ENCODE measurements around the gene PSORS1C1. TPM values are rescaled to one million over a fixed set of nuclear protein-coding genes. Genes with fewer than 3 reads are reported as not detected.

Gene PSORS1C1
- total RNA-seq, 2 experiments from 2014 or later, result not detected

DNA sequence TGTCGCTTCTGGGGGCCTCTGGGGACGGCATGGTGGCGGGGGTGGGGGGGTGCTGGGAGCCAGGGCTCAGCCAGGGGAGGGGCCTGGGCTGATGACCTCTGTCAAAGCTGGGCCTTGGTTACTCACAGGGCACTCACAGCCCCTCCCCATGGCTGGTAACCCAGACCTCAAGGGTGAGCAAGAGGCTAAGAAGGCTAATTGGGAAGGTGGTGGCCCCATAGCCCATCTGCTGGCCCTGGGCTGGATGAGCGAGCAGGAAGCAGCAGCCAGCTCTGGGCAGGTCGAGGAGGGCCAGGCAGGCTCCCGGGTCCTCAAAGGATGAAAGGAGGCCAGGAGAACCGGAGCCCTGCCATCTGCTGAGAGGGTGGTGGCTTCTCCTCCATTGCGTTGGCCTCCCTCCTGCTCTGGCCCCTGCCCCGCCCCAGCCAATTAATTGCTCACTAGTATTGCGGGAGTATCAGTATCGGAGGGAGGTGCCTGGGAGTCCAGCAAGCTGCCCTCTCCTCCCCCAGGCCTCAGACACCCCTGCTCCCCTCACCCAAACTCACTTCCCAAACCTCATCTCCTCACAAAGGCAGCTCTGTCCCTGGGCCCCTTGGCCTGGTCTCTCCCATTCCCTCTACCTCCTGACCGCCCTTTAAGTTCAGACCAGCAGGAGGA, 6.7 kb downstream of the PSORS1C1 start:
- no peaks in the 10 kb centered on the region for H3K9me3 Mint-ChIP-seq
- no peak overlapping the region for H3K4me3 Mint-ChIP-seq
- H3K36me3 Mint-ChIP-seq (ENCODE audit: low read depth), result no peaks in the 10 kb centered on the region
- no peaks in the 10 kb centered on the region for H3K4me1 Mint-ChIP-seq
- POLR2A ChIA-PET, result no interaction called here
- no peak for DNase-seq
- no peak overlapping the region for H3K27ac Mint-ChIP-seq
- CTCF ChIA-PET, result interaction anchor here (1.0 kb wide), 1 partner anchor 34 kb away, joined by 3 read pairs; no protein-coding TSS in a partner anchor
- H3K27me3 Mint-ChIP-seq, result peaks cover 15% of the 10 kb centered on the region

DNA sequence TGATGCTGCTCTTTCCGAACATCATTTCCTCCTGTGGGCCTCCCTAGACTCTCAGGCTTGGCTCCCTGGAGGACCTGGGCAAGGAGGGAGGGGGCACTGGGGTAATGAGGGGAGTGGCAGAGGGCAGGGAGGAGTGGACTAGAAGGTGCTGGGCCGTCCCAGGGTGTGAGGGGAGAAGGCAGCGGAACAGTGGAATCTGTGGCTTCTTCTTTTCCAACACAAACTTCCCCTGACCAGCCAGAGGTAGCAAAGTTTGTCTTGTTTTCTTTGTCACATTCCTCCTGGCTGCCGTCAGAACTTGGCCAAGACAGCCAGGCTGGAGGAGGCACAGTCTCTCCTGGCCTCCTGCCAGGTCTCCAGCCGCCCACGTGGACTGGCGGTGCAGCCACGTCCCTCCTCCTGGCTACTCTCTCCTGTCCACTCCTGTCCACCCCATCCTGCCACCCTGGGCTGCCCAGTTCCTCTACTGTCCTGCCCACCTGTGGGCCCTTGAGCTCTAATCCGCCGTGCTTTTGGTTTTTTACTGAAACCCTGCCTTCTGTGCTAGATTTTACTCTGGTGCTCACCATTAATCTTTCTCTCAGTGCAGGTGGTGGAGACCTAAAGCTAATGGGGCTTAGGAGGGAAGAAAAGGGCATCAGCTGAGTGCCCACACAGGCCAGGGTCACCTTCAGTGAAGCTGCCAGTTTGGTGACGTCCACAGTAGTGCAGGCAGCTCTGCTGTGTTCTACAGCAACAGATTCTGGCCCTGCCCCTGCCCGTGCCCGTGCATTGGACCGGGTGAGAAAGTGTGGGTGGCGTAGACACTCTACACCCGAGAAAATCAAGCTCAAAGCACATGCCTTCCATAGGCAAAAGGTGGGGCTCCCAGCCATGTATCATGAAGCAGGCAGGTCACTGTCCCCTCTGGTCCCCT, 8.4 kb downstream of the PSORS1C1 start:
- Mint-ChIP-seq H3K27ac (no peak overlapping the region), H3K4me1 (no peaks in the 10 kb centered on the region), H3K27me3 (peaks cover 15% of the 10 kb centered on the region), H3K9me3 (no peaks in the 10 kb centered on the region), H3K36me3 (ENCODE audit: low read depth) (no peaks in the 10 kb centered on the region), H3K4me3 (no peak overlapping the region)
- ChIA-PET CTCF (no interaction called here), POLR2A (no interaction called here)
- no peak for DNase-seq

- H3K4me3 Mint-ChIP-seq, result no peak overlapping the region
- H3K9me3 Mint-ChIP-seq, result no peaks in the 10 kb centered on the region
- DNase-seq, result no peak
- H3K27me3 Mint-ChIP-seq, result peaks cover 21% of the 10 kb centered on the region
- POLR2A ChIA-PET, result no interaction called here
- no peaks in the 10 kb centered on the region for H3K4me1 Mint-ChIP-seq
- no peaks in the 10 kb centered on the region for H3K36me3 Mint-ChIP-seq (ENCODE audit: low read depth)
- CTCF ChIA-PET, result no interaction called here
- no peak overlapping the region for H3K27ac Mint-ChIP-seq
These were observed 10.6 kb downstream of the PSORS1C1 start for GRCh38 chr6:31125162-31125561.

GRCh38 chr6:31125586-31126363, 11.2 kb downstream of the PSORS1C1 start:
- Mint-ChIP-seq H3K4me1 (no peaks in the 10 kb centered on the region), H3K27me3 (peaks cover 22% of the 10 kb centered on the region), H3K36me3 (ENCODE audit: low read depth) (no peaks in the 10 kb centered on the region), H3K9me3 (no peaks in the 10 kb centered on the region), H3K27ac (no peak overlapping the region), H3K4me3 (no peak overlapping the region)
- POLR2A ChIA-PET, result no interaction called here
- CTCF ChIA-PET, result interaction anchor here (0.7 kb wide), 1 partner anchor 10 kb away, joined by 3 read pairs; no protein-coding TSS in a partner anchor
- DNase-seq, result no peak

GRCh38 chr6:31126396-31127175, 12.0 kb downstream of the PSORS1C1 start:
- DNase-seq, result no peak
- CTCF ChIA-PET, result interaction anchor here (0.7 to 5.5 kb wide), 5 partner anchors 9 to 266 kb away, joined by 3 to 30 read pairs (median 3); partner anchors contain the start of gene PSORS1C1
- H3K27me3 Mint-ChIP-seq, result peaks cover 22% of the 10 kb centered on the region
- POLR2A ChIA-PET, result no interaction called here
- no peaks in the 10 kb centered on the region for H3K9me3 Mint-ChIP-seq
- no peak overlapping the region for H3K27ac Mint-ChIP-seq
- no peaks in the 10 kb centered on the region for H3K4me1 Mint-ChIP-seq
- no peaks in the 10 kb centered on the region for H3K36me3 Mint-ChIP-seq (ENCODE audit: low read depth)
- no peak overlapping the region for H3K4me3 Mint-ChIP-seq

- H3K4me1 Mint-ChIP-seq, result no peaks in the 10 kb centered on the region
- POLR2A ChIA-PET, result interaction anchor here (0.6 kb wide), 1 partner anchor 17 kb away, joined by 3 read pairs; no protein-coding TSS in a partner anchor
- peaks cover 22% of the 10 kb centered on the region for H3K27me3 Mint-ChIP-seq
- H3K27ac Mint-ChIP-seq, result no peak overlapping the region
- H3K36me3 Mint-ChIP-seq (ENCODE audit: low read depth), result no peaks in the 10 kb centered on the region
- no peak overlapping the region for H3K4me3 Mint-ChIP-seq
- H3K9me3 Mint-ChIP-seq, result no peaks in the 10 kb centered on the region
- DNase-seq, result peak; percentile 78
- CTCF ChIA-PET, result interaction anchor here (0.6 to 5.5 kb wide), 10 partner anchors 9 to 238 kb away, joined by 3 to 30 read pairs (median 4); partner anchors contain the start of gene PSORS1C1
These were observed 13.6 kb downstream of the PSORS1C1 start for GRCh38 chr6:31128093-31128676.

- CTCF ChIA-PET, result interaction anchor here (0.6 to 5.5 kb wide), 12 partner anchors 8 to 237 kb away, joined by 3 to 30 read pairs (median 4); partner anchors contain the start of gene PSORS1C1
- no peaks in the 10 kb centered on the region for H3K4me1 Mint-ChIP-seq
- peaks cover 16% of the 10 kb centered on the region for H3K27me3 Mint-ChIP-seq
- H3K36me3 Mint-ChIP-seq (ENCODE audit: low read depth), result no peaks in the 10 kb centered on the region
- no peak for DNase-seq
- POLR2A ChIA-PET, result interaction anchor here (1.3 kb wide), 1 partner anchor 68 kb away, joined by 4 read pairs; no protein-coding TSS in a partner anchor
- H3K27ac Mint-ChIP-seq, result no peak overlapping the region
- H3K9me3 Mint-ChIP-seq, result no peaks in the 10 kb centered on the region
- no peak overlapping the region for H3K4me3 Mint-ChIP-seq
These were observed 14.5 kb downstream of the PSORS1C1 start for GRCh38 chr6:31129130-31129529.

- H3K27me3 Mint-ChIP-seq, result peaks cover 16% of the 10 kb centered on the region
- DNase-seq, result no peak
- H3K36me3 Mint-ChIP-seq (ENCODE audit: low read depth), result no peaks in the 10 kb centered on the region
- POLR2A ChIA-PET, result no interaction called here
- no peak overlapping the region for H3K4me3 Mint-ChIP-seq
- no peak overlapping the region for H3K27ac Mint-ChIP-seq
- CTCF ChIA-PET, result interaction anchor here (0.7 to 5.5 kb wide), 6 partner anchors 14 to 375 kb away, joined by 3 to 30 read pairs (median 4); partner anchors contain the start of gene PSORS1C1
- H3K9me3 Mint-ChIP-seq, result no peaks in the 10 kb centered on the region
- H3K4me1 Mint-ChIP-seq, result peaks cover under 1% of the 10 kb centered on the region
These were observed 16.2 kb downstream of the PSORS1C1 start for GRCh38 chr6:31130751-31131150.

- Mint-ChIP-seq H3K36me3 (ENCODE audit: low read depth) (no peaks in the 10 kb centered on the region), H3K27ac (no peak overlapping the region), H3K9me3 (no peaks in the 10 kb centered on the region), H3K27me3 (peaks cover 16% of the 10 kb centered on the region), H3K4me3 (no peak overlapping the region), H3K4me1 (peaks cover 2% of the 10 kb centered on the region)
- CTCF ChIA-PET, result interaction anchor here (0.9 to 5.5 kb wide), 5 partner anchors 15 to 245 kb away, joined by 3 to 30 read pairs (median 5); partner anchors contain the start of gene PSORS1C1
- no peak for DNase-seq
- POLR2A ChIA-PET, result no interaction called here
These were observed 17.0 kb downstream of the PSORS1C1 start for GRCh38 chr6:31131595-31131994.

DNA sequence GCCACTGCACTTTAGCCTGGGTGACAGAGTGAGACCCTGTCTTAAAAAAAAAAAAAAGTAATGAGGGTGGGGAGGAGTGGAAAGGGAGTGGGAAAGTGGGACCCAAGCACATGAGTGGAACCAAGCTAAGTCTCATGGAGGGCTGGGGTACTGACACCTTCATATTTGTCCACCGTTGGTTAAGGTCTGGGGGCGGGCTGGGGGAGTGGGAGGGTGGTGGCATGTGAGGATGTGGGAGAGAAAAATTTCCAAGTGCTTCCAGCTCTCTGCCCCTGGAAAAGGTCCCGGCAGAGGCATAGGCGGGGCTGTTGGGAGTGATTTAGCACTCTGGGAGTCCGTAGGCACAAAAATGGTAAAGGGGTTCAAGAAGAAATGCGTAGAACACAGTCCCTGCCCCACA, 18.2 kb downstream of the PSORS1C1 start:
- POLR2A ChIA-PET, result no interaction called here
- Mint-ChIP-seq H3K4me1 (peaks cover 6% of the 10 kb centered on the region), H3K27me3 (peaks cover 15% of the 10 kb centered on the region), H3K27ac (no peak overlapping the region), H3K36me3 (ENCODE audit: low read depth) (no peaks in the 10 kb centered on the region), H3K4me3 (no peak overlapping the region), H3K9me3 (no peaks in the 10 kb centered on the region)
- CTCF ChIA-PET, result interaction anchor here (0.7 to 1.3 kb wide), 2 partner anchors 30 to 233 kb away, joined by 3 to 8 read pairs; no protein-coding TSS in a partner anchor
- no peak for DNase-seq

DNA sequence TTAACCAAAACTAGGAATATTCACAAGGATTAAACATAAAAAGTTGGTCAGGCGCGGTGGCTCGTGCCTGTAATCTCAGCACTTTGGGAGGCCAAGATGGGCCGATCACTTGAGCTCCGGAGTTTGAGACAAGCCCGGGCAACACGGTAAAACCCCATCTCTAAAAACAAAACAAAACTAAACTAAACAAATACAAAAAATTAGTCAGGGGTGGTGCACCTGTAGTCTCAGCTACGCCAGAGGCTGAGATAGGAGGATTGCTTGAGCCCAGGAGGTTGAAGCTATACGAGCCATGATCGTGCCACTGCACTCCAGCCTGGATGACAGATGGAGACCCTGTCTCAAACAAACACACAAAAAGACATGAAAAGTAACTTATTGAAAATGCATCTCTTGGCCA, 21.1 kb downstream of the PSORS1C1 start:
- DNase-seq, result no peak
- H3K27me3 Mint-ChIP-seq, result no peaks in the 10 kb centered on the region
- H3K4me1 Mint-ChIP-seq, result peaks cover 8% of the 10 kb centered on the region
- H3K36me3 Mint-ChIP-seq (ENCODE audit: low read depth), result no peaks in the 10 kb centered on the region
- no peak overlapping the region for H3K4me3 Mint-ChIP-seq
- ChIA-PET POLR2A (no interaction called here), CTCF (interaction anchor here (1.0 to 2.6 kb wide), 4 partner anchors 9 to 231 kb away, joined by 3 to 21 read pairs (median 9); no protein-coding TSS in a partner anchor)
- H3K9me3 Mint-ChIP-seq, result no peaks in the 10 kb centered on the region
- H3K27ac Mint-ChIP-seq, result no peak overlapping the region
